PFSK-1 (cell line): ENCODE data around the gene THEM5.

Experiments used
- FOXP2 ChIP-seq: optimal IDR thresholded peaks from 2 replicates; pipeline ENCODE3; 2011; ENCODE audit warnings: borderline replicate concordance, control low read depth, inconsistent platforms; ENCODE audit not compliant: insufficient read depth; ENCODE audit errors: extremely low read length, extremely low read depth
- POLR2AphosphoS5 ChIP-seq: IDR thresholded peaks from 2 replicates; pipeline ENCODE4 v1.6.1; 2012; ENCODE audit warnings: low read depth, mild to moderate bottlenecking, control low read depth, low read length, moderate library complexity
- SIN3A ChIP-seq: IDR thresholded peaks from 2 replicates; pipeline ENCODE4 v1.6.1; 2012; ENCODE audit warnings: mild to moderate bottlenecking, low read length, moderate library complexity, borderline replicate concordance; ENCODE audit not compliant: insufficient read depth
- TAF1 ChIP-seq: IDR thresholded peaks from 2 replicates; pipeline ENCODE4 v1.6.1; 2012; ENCODE audit warnings: low read length, control low read depth, borderline replicate concordance; ENCODE audit not compliant: insufficient read depth
- TF ChIP-seq, protein P1 (sequence below), 2 experiments: IDR thresholded peaks; 2 replicates each; pipeline versions ENCODE4 v1.6.1 to v1.8.0; 2011 to 2012; ENCODE audit warnings: low read depth in 2 of 2, low read length in 2 of 2, control low read depth in 1 of 2, inconsistent platforms in 1 of 2, mild to moderate bottlenecking in 1 of 2, moderate library complexity in 1 of 2; ENCODE audit not compliant: insufficient read depth in 1 of 2

Gene THEM5

DNA sequence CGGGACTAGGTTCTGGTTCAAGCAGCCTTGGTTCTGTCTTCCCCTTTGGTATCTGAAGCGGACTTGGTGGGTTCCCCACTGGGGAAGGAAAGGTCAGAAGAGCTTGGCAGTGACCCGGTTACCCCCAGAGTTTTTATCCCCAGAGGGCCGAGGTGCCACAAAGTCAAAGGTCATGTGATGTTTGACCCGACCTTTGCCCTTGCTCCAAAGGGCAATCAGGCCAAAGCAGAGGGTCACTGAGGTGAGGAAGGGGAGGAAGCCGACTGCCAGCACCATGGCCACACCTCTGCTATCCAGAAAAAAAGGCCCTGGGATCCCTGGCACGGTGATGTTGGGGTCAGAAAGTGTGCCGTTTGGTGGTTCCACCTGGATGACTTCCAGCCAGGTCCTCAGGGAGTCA lies 52.7 kb downstream of the THEM5 start:
- no peak for TF ChIP-seq FOXP2
- TF ChIP-seq, protein P1, sequence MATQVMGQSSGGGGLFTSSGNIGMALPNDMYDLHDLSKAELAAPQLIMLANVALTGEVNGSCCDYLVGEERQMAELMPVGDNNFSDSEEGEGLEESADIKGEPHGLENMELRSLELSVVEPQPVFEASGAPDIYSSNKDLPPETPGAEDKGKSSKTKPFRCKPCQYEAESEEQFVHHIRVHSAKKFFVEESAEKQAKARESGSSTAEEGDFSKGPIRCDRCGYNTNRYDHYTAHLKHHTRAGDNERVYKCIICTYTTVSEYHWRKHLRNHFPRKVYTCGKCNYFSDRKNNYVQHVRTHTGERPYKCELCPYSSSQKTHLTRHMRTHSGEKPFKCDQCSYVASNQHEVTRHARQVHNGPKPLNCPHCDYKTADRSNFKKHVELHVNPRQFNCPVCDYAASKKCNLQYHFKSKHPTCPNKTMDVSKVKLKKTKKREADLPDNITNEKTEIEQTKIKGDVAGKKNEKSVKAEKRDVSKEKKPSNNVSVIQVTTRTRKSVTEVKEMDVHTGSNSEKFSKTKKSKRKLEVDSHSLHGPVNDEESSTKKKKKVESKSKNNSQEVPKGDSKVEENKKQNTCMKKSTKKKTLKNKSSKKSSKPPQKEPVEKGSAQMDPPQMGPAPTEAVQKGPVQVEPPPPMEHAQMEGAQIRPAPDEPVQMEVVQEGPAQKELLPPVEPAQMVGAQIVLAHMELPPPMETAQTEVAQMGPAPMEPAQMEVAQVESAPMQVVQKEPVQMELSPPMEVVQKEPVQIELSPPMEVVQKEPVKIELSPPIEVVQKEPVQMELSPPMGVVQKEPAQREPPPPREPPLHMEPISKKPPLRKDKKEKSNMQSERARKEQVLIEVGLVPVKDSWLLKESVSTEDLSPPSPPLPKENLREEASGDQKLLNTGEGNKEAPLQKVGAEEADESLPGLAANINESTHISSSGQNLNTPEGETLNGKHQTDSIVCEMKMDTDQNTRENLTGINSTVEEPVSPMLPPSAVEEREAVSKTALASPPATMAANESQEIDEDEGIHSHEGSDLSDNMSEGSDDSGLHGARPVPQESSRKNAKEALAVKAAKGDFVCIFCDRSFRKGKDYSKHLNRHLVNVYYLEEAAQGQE (IDR thresholded peaks at IDR 0.05; ENCODE audit: insufficient read depth in 1 of 2, low read depth in 2 of 2, low read length in 2 of 2), result no peak
- TF ChIP-seq POLR2AphosphoS5, result no peak
- TF ChIP-seq SIN3A, result no peak
- TF ChIP-seq TAF1, result no peak

DNA sequence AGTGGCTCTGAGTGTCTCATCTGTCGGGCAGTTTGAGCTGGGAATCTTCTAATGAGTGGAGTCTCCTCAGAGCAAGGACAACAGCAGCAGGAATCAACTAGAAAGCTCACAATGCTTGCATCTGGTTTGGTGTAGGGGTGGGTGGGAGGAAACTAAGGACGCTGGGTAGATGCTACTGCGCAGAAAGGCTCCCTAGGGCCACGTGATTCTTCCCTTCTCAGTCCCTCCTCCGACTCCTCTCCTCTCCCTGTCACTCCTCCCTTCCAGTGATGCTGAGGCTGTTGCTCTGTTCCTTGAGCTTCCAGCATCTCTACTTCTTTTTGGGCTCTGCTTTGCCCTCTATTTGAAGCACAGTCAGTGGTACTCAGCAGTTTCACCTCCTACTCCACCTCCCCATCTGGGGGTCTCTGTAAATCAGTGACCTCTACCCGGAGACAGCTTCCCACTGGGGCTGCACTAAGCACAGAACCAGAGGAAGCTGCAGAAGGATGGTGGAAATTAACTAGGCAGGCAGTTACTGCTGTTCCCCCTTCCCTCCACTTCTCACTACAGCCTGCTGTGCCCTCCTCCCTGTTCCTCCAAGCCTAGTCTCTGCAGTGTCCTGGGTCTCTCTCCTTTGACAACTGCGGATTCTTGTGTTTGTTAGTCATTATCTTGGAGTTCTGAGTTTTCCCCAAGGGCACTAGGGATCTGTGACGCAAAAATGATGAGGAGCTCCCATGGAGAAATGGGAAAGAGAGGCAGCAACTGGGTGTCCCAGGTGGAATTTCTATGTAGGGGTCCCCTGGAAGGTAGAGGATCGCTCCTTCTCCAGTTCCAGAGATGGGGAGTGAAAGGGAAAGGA lies 54.1 kb downstream of the THEM5 start:
- TF ChIP-seq FOXP2, result no peak

- TF ChIP-seq, protein P1 (IDR thresholded peaks at IDR 0.05; ENCODE audit: insufficient read depth in 1 of 2, low read depth in 2 of 2, low read length in 2 of 2), result no peak
- TF ChIP-seq SIN3A, result no peak
- no peak for TF ChIP-seq FOXP2
- TF ChIP-seq TAF1, result no peak
- TF ChIP-seq POLR2AphosphoS5, result no peak
Measured at GRCh38 chr1:151798571-151798970, 54.9 kb downstream of the THEM5 start.
